ENCODE measurements around the gene OGA. TPM values are rescaled to one million over a fixed set of nuclear protein-coding genes. Genes with fewer than 3 reads are reported as not detected.

Gene OGA
- total and polyA plus RNA-seq, 2 of the 8 experiments (the other 6 are each of a cell fraction or from before 2014, with no cell fraction given), result 31.2 to 107 TPM

- TF ChIP-seq CTBP2 (IDR thresholded peaks at IDR 0.05; ENCODE audit: borderline replicate concordance, insufficient read depth, insufficient read length, low read length) (no peak), SUZ12 (IDR thresholded peaks at IDR 0.05; ENCODE audit: low read length) (no peak), RXRA (IDR thresholded peaks at IDR 0.05; ENCODE audit: insufficient read depth, low read depth, low read length) (no peak), CEBPB (IDR thresholded peaks at IDR 0.05; ENCODE audit: low read depth, low read length) (no peak), GTF2F1 (IDR thresholded peaks at IDR 0.05; ENCODE audit: borderline replicate concordance, low read depth, low read length) (no peak), KDM4A (IDR thresholded peaks at IDR 0.05; ENCODE audit: low read depth, low read length, severe bottlenecking) (no peak), KDM5A (IDR thresholded peaks at IDR 0.05; ENCODE audit: low read length) (no peak)
Observed at GRCh38 chr10:101762736-101763135, 55.5 kb downstream of the OGA start (continued).

Data from H1 (cell line).